8988T (cell line): Measurements from ENCODE around the gene SMYD3.

ENCODE experiments used
- DNase-seq: peaks from one replicate; pipeline ENCODE4 v3.0.0; 2011

Gene SMYD3

DNA sequence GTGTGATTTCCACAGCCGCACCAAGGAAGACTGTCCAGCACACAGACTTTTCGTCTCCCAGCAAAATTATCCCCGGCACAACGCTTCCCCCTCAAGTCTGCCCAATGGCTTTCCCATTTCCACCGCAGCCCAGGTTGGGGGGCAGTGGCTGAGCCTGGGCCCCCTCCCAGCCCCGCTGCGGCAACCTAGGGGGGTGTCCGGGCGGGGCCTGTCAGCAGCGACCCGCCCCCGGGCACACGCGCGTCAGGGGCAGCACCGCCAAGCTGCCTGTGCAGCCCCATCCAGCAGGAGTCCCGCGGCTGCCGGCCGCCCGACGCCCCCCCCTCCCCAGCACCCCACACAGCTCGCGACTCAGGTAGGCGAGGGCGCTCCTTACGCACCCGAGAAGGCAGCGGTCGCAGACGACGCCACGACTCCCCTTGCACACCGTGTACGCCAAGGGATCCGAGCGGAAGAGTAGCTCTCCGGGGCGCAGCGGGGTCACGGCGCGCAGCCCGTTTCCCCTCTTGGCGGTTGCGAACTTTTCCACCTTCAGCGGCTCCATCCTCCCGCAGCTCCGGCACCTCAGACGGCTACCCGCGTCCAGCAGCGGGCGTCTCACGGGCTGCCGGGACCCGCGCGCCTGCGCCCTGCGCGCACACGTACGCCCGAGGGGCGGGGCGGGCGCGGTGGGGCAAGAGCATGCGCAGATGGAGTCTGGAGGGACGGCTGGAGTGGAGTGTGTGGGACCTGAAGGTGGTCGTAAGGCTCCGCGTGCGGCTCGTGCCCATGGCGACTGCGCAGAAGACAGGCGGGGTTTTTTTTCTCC is at the start of gene SMYD3:
Gene SMYD3 (minus strand): TSS at position 606 of the 808 bp plus-strand sequence.
- peak; percentile 76 for DNase-seq

DNA sequence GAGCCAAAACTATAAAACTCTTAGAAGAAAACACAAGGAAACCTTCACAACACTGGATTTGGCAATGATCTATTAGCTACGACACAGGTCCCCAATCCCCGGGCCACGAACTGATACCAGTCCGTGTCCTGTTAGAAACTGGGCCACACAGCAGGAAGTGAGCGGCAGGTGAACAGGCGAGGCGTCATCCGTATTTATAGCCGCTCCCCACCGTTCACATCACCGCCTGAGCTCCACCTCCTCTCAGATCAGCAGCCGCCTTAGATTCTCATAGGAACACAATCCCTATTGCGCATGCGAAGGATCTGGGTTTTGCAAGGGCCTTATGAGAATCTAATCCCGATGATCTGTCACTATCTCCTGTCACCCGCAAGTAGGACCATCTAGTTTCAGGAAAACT is 47.1 kb upstream of the SMYD3 start:
- no peak for DNase-seq

DNA sequence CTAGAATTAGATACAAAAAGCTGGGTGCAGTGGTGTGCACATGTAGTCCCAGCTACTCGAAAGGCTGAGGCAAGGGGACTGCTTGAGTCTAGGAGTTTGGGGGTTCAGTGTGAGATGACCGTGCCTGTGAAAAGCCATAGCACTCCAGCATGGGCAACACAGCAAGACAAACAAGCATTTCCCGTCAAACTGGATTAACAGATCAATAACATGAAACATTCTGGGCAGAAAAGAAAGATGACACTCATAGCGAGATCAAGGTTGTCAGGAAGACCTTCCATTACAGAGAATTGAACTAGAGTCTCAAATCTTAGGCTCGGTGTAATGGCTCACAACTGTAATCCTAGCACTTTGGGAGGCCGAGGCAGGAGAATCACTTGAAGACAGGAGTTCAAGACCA is 45.0 kb upstream of the SMYD3 start:
- no peak for DNase-seq

DNA sequence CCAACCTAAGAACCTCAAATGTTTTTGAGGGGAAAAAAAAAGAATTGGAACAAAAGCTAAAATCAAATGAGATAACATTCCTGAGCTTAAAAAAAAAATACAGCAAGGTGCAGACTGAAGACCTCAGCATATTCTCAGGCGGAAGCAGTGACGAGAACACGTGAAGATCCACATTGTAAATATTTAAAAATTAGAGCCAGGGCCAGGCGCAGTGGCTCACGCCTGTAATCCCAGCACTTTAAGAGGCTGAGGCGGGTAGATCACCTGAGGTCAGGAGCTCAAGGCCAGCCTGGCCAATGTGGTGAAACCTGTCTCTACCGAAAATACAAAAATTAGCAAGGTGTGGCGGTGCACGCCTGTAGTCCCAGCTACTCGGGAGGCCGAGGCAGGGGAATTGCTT is 43.3 kb upstream of the SMYD3 start:
- no peak for DNase-seq

DNA sequence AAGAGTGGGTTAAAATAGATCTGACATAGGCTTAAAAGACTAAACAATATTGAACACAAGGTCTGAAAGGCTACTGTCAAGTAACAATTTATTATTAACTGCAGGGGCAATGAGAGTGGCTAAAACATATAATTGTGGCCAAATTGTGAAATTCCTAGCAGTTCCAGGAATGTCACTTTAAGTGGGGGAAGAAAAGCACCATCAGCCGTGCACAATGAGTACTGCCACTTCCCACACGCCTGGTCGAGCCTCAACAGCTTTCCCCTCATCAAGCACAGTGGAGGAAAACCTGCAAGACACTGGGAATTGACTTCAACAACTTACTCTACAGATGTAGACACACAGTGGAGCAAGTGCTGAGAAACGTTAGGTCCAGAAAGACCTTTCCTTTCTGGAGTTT is 42.6 kb upstream of the SMYD3 start:
- DNase-seq: no peak

DNA sequence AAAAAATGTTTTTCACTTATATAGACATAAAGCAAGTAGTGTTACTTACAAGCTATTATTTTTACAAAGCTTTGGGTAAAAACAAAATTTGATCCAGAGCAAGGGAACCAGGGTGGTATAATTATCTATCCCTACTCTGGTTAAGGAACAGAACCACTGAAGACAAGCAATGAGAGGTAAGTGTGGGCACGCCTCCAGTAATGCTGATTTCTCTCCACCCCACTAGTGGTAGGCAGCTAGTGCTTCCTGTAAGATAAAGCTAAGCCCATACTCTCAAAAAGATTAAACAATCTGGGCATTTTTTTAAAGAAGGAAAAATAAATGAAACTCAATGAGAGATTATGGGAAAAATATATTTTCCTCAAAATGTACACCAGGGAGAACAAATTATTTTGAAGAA is 36.9 kb upstream of the SMYD3 start:
- DNase-seq: no peak

DNA sequence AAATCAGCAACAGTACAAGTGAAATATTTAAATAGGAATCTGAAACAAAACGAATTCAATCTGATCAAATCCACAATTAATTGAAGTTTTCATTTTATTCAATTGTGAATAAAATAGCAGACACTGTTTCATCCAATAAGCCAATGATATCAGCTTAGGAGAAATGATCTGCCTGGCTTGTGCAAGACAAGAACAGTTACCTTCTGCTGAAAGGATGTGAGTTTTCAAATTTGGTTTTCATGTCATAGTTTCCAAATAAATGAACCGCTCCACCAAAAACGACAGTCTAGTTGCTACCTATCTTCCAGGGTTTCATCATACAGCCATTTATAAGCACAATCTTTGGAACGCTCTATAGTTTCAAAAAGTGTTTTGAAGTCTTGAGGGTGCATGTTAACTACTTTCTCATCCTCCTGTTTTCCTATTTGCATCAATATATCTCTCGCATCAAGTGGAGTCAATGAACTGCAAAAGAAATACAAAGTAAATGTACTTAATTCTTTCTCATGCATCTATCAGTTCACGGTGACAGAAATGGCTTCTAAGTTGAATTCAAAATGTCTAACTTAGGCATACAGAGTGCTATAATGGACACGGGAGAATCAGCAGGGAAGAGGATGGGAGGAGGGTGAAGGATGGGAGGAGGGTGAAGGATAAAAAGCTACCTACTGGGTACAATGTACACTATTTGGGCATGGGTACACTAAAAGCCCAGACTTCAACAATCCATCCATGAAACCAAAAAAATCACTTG is 33.8 kb upstream of the SMYD3 start:
- DNase-seq: no peak

DNA sequence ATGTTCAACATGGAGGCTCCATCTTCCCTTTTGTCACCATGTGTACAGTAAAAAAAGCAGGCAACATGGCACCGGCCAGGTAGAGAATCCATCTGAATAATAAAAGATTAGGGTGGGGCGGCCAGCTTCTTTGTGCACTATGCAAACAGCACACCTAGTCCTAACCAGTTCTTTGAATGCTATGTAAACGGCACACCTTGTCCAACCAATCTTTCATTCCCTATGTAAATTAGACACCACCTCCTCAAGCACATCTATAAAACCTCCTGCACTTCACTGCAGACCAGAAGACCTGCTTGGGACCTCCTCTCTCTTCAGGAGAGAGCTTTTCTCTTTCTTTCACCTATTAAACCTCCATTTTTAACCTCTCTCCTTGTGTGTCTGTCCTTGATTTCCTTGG is 30.8 kb upstream of the SMYD3 start:
- no peak for DNase-seq

DNA sequence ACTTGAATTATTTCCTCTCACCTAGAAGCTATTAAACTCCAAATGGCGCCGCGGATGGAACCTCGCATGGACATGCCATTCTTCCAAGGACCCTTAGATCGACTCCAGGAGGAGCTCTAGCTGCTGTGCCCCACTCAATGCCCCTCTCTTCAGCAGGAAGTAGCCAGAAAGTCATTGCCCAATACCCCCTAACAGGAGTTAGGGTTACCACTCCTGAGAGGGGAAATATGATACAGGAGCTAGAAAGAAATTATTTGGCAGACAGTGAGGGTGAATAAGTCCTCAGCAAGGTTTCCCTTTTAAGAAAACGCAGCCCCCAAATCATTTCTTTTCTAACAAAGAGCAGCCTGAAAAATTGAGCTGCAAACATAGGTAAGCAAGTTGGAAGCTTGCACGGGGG is 30.4 kb upstream of the SMYD3 start:
- no peak for DNase-seq

DNA sequence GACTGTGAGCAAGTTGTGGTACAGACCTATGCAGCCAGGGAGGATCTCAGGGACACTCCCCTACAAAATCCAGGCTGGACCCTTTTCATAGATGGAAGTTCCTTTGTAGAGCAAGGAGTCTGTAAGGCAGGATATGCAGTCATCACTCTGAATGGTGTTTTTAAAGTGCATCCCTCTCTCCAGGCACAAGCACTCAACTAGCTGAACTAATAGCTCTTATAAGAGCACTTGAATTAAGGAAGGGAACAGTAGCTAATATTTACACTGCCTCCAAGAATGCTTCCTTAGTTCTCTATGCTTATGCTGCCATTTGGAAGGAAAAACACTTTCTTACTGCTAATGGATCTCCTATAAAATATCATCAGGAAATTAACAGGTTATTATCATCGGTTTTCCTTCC is 27.0 kb upstream of the SMYD3 start:
- no peak for DNase-seq

DNA sequence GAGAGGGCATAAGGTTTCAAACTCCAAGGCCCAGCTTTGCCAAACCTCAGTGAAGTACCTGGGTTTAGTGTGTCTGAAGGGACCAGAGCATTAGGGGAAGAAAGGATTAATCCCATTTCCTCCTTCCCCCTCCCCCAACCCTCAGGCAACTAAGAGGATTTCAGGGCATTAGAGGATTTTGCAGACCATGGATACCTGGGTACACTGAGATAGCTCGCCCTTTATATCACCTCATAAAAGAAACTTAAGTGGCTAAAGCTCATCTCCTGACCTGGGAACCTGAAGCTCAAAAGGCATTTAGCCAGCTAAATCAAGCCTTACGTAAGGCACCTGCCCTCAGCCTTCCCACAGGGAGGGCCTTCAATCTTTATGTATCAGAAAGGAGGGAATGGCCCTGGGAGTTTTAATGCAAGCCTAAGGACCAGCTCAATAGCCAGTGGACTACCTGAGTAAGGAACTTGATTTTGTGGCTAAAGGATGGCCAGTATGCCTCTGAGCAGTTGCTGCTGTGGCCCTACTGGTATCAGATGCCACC is 26.4 kb upstream of the SMYD3 start:
- no peak for DNase-seq

DNA sequence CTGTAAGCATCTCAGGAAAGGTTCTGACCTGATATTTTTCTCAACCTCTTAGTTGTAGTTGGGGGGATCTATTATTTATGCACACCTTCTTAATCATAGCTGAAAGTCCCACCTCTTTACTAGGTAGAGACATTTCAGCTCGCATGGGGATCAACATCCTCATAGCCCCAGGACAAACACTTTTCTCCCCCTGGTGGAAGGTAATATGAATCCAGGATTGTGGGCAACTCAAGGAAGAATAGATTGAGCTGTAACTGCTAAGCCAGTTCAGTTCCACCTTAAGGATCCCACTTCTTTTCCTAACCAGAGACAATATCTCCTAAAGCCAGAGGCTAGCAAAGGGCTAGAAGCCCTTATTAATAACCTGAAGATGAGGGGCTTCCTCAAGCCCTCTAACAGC is 25.4 kb upstream of the SMYD3 start:
- no peak for DNase-seq

DNA sequence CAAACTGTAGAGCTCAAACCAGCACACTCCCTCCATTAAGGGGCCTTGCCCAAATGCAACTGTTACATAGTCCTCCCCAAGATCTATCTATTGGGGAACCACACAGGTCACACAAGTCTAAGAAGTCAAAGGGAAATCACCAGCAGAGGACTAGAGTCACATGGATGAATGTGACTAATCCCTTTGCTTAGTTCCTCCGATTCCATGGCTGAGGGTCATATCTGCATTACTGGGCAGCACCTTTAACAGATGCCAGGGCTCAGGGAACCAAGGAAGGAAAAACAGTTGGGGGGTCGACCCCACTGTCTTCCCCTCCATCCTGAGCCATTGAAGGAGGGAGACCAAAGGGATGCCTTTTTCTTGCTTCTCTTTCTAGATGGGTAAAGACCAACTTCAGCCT is 23.4 kb upstream of the SMYD3 start:
- DNase-seq: no peak

DNA sequence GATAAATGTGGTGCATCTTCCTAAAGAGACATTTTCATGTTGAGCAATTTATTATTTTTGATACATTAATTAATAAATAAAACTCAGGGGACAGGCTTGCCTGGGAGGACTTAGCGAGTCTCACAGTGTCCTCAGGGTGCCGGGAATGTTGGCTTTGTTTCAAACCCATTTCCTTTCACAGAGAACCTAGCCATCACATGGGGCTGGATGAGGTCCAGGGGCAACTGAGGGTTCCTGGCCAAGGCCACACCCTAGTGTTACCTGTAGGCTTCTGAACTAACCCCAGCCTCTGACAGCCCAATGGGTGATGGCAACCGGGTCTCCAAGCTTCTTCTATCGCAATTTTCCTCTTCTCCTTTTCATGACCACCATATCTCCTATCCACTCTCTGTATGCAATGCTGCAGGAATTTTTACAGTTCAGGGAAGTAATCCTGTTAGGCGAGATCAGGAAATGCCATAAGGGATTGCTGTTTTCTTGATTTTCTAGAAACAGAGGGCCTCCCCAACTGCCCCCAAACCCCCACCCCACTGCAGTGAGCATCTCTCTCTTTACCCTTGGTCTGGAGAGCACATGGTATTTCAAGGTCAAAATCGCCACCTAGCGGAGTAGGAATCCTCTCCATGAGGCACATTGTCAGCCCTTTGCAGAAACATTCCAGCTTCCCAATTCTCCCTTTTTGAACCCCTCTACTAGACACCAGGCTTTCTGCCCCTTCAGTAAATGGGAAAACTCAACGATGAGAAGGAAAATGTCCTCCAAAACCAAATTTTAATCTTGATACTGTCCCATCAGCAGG is 22.1 kb upstream of the SMYD3 start:
- no peak for DNase-seq

DNA sequence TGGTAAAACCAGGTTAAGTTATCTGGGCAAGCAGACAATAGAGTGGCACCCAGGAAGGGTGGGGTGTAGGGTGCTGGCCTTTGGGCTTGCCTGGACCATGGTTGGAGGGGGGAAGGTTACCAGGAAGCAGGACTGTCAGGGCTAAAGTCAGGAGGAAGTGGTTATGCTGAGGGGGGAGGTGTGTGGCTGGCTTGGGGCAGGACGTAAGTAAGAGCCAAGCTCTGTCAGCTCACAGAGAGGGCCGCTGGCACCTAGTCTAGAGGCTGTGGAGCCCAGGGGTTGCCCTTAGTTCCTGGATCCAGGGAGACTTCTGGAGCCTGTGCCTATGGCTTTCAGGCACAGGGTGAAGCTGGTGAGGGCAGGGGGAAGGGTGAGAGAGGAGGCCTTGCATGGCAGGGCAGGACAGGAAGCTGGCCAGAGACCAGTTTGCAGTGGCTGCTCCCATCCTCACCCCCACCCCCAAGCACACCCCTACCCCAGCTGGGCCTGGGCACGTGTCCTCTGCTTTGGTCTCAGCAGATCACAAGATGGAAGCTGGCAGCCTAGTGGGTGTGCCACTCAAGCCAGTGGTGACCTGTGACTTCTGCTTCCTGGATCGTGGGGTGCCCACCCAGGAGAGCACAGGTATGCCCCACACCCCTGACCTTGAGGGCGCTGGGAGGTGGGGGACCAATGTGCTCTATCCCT is 20.5 kb upstream of the SMYD3 start:
- DNase-seq: no peak

DNA sequence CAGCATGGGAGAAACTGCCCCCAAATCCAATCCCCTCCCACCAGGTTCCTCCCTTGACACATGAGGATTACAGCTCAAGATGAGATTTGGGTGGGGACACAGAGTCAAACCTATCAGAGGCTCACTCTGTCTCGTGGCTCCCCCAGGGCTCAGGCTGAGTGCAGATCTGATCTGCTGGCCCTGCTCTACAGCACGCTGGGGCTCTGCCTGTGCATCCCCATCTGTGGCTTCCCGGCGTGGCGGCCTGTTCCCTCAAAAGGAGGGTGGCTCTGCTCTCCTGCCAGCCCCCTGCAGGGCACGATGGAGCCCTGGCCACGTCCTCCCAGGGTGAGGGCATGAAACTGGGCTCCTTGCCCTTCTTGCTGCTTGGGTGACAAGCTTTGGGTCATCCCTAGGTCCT is 19.8 kb upstream of the SMYD3 start:
- no peak for DNase-seq

DNA sequence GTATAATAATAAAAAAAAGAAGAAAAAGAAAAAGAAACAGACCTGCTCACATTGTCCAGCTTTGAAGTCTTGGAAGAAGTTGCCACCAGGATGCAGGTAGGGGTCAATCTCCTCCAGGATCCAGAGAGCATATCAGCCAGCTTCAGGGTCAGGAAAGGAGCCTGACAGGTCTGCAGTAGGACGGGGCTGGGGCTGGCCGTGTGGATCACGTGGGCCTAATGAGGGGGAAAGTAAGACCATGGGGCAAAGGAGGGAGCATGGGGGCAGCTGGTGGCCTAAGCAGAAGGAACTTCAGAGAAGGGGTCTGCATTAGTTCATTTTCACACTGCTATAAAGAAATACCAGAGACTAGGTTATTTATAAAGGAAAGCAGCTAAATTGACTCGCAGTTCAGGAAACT is 19.3 kb upstream of the SMYD3 start:
- no peak for DNase-seq

DNA sequence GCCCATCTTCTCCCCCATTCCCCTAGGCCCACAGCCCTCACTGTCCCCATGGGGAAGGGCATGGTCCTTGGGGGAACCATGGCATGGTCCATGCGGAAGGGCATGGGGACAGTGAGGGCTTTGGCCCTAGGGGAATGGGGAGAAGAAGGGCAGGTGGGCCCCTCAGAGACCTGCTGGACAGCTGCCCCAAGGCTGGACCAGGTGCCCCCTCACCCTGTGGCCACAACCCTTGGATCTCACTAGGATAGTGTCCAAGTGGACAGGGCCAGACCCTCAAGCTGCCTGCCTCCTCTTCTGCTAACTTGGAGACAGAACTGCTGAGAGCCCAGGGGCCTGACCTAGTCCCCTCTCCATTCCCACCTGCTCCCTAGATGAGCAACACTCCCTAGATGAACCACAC is 12.4 kb upstream of the SMYD3 start:
- no peak for DNase-seq

DNA sequence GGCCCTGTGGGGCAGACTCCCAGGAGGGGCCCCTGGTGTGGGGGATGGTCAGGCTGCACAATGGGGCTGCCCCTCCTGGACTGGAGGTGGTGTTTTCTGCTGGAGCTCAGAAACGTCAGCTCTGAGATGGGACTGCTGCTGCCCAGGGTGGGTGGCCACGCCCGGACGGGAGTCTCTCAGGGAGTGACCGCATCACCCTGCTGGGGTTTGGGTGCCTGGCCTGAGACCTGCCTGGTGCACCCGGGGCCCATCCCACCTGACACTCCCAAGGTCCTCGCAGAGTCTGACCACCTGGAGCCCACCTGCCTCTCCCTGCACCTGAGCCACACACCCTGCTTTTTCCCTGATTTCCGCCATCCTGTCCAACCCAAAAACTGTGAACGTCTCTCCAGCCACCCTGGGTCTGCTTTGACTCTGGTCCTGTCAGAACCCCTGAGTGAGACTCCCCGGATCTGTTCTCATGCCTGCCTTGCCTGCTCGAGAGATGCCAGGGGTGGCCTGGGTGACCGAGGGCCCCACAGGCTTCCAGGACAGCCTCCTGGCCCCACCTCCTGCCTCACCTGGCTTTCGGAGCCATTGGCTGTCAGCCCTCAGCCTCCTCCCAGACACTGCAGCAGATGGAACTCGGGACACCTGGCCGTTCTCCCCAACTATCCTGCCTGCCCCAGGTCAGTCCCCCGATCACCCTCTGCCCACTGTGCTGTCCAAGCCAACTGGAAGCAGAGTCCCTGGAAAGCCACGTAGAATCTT is 11.6 kb upstream of the SMYD3 start:
- DNase-seq: no peak

DNA sequence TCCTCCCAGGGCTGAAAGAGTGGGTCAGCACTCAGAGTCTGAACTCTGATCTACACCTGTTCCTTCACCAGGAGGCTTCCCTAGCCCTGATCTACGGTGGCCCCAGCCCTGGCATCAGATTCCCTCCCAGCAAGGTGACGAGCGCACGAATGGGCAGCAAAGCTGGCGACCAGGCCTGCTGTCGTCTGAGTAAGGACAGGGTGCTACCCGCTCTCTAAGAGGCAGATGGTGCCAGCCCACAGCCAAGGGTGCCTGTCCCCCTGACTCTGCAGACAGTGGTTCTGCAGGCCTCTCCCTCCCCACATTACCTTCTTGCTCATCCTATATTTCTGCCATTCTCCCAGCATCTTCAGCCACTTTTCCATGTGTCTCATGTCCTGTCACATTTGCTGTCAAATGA is 10.3 kb upstream of the SMYD3 start:
- DNase-seq: no peak

DNA sequence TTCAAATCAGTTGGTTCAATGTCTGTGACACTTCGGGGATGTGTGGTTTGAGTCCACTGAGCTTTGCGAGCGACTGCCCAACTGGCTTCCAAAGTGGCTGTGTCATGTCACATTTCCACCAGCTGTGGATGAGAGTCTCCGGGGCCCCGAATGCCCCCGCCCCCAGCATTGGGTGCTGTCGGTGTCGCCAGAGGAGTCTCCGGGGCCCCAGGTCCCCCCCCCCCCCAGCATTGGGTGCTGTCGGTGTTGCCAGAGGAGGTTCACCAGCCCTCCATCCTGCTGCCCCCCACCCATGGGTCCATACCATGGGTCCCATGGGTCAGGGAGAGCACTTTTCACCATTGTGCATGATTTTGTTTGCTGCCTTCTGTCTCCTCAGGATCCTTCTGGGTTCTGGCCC is 9.0 kb upstream of the SMYD3 start:
- DNase-seq: no peak

DNA sequence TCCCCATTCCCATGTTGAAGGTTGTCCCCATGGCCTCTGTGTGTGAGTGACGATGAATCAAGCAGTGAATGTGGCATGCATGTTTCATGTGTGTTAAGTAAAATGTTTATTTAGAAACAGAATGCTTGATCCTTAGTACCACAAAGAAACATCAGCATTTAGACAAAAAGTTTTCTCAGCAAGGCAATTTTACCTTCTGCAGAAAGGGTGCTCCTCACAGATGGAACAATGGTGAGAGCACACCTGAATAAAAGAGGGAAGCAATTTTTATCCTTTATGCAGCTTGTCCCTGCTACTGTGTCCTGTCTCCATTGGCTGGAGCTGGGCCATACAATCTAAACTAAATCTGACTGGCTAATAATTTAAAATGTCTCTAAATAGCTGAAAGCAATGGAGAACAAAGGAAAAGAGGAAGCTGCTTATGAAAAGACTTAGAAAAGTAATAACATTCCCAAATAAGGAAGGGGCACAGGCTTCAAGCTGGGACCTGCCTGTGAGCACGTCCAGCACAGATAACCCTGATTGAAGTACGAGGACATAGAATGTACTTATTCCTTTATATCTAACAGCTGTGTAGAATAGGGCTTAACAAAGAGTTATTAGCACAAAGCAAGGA is 8.4 kb upstream of the SMYD3 start:
- DNase-seq: no peak
